Activated CD4-positive, CD25-positive, alpha-beta regulatory T cell treated with anti-CD3 and anti-CD28 coated beads, Interleukin-2, amount 50 U/mL, for 16 hours (primary cell): Measurements from ENCODE around the gene GRM3.

Source experiments
- DNase-seq: peaks from one replicate; pipeline ENCODE4 v3.0.0-alpha.2; 2020; ENCODE audit warnings: low read depth, low spot score

The GRM3 gene

GRCh38 chr7:86692755-86693154, 49.0 kb downstream of the GRM3 start:
- DNase-seq = no peak

DNA sequence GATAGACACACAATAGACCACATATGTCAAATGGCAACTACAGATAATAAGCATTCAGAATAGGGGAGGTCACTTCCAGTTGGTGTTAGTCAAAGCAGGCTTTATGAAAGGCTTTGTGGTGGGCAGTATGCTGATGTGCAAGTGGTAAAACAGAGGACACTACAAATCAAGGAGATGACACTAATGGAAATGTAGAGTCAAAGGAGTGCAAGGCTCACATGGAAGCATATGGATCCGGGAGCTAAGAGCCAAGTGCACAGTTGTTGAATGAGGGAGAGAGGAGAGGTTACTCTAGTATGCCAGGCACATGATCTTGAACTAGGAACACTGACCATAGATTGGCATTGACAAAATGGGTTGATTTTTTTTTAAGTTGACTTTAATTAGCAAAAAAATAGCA, 62.7 kb downstream of the GRM3 start:
- DNase-seq = no peak

DNA sequence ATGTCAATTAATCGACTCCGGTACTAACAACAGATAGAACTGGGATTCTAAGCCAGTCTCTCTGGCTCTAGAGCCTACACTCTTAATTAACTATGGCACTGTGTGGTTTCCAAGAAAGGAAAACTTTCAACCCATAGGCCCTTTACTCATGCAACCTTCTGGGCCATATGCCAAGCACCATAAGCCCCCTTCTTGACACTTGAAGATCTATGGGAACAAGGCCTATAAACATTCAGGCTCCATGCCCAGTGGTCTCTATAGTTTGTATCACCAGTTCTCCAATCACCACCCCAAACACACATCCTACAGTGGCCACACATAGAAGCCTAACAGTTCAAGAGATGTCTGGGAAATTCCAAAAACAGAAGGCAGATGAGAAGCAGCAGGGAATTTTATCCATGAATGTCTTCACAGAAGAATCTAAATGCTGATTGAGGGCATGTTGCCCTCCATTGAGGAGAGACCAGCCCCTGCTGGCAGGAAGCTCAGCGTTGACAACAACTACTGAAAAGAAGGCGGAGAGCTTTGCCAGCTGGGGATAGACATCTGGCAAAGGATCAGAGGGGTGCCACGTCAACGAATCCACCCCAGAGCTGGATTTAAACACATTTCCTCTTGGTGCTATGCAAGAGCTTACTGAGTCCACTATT, 64.4 kb downstream of the GRM3 start:
- no peak for DNase-seq

GRCh38 chr7:86720306-86720705, 76.6 kb downstream of the GRM3 start:
- no peak for DNase-seq

DNA sequence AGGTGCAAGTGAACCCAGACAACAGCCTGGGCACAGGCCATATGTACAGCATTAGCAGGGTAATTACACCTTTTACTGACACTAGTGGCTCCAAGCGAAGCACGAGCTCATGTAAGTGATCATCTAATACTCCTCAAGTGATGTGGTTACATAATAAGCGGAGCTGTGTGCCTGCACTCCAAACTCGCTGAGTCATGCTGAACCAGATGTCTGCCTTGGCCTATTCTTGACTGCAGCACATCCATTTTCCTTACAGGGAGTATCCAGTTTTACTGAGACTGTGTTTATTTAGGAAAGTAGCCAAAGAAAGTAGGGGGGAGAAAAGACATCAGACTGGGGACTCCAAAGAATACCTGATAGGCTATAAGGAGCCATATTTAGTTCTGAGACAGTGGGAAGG, 90.1 kb downstream of the GRM3 start:
- no peak for DNase-seq

DNA sequence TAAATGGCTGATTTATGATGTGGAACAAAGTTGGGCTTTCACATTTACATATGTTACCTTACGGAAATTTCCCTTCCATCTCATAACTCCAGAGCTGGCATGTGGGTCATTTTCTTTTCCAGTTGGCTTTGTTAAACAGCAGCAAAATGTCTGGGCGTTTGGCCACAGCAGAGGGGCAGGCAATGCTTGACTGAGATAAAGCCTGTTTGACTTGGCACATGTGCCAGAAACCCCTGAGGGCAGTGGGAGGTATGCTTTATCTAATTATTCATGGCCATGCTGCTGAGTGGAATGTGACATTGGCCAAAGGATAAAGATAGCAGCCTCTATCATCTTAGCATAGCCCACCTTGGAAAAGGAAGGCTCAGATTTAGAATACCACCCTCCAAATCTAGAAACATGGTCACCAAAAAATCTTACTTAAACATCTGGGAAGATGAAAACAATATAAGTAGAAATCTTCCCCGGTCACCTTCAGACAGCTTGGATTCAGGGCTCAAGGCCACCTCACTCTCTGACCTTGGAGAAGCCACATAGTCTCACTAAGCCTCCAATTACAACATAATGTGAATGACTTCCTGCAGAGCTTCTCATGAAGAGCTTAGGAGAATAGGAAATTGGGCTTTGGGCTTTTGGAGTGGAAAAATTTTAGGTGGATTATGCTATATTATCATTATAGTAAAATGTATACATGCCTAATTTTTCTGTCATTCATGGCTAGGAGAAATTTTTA, 101.5 kb downstream of the GRM3 start:
- no peak for DNase-seq

GRCh38 chr7:86747698-86748097, 104.0 kb downstream of the GRM3 start:
- no peak for DNase-seq

- DNase-seq = no peak
Observed at GRCh38 chr7:86748201-86748600, 104.5 kb downstream of the GRM3 start.

- DNase-seq = no peak
Observed at GRCh38 chr7:86748843-86749719, 105.4 kb downstream of the GRM3 start.

GRCh38 chr7:86749741-86750665, 106.3 kb downstream of the GRM3 start:
- no peak for DNase-seq

GRCh38 chr7:86760236-86760635, 116.5 kb downstream of the GRM3 start:
- DNase-seq = no peak

- no peak for DNase-seq
Observed at GRCh38 chr7:86762129-86762528, 118.4 kb downstream of the GRM3 start.

DNA sequence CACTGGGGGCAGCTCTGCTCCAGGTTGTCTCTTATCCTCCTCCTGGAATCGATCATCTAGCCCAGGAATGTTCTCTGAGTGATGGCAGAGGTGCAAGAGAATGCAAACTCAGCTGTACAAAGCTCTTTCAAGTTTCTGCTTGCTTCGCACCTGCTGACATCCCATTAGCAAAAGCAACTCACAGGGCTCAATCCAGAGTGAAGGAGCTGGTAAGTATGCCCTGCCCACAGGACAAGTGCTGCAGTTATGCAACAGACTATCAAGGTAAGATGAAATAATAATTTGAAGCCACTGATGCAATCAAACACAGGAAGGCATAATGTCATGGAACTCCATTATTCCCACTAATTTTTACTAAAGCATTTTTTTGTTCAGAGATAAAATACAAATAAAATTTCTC, 122.2 kb downstream of the GRM3 start:
- no peak for DNase-seq

DNA sequence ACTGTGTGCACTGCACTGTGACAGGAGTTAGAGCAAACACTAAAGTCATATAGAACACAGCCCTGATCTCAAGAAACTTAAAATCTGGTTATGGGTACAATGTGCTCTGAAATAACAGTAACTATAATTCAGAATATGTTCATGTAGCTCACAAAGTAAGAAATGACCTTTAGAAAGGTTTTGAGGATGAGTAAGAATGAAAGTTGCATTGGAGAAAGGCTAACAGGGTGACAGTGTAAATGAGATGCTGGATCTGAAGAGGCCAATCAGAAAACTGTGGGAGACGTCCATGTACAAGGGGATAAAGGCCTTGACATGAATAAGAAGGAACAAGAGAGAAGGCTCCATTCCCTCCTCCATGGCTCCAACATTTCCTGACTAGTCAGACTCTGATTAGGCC, 124.7 kb downstream of the GRM3 start:
- DNase-seq = no peak

GRCh38 chr7:86768967-86769760, 125.5 kb downstream of the GRM3 start:
- no peak for DNase-seq

- no peak for DNase-seq
Observed at GRCh38 chr7:86773309-86773708, 129.6 kb downstream of the GRM3 start.

DNA sequence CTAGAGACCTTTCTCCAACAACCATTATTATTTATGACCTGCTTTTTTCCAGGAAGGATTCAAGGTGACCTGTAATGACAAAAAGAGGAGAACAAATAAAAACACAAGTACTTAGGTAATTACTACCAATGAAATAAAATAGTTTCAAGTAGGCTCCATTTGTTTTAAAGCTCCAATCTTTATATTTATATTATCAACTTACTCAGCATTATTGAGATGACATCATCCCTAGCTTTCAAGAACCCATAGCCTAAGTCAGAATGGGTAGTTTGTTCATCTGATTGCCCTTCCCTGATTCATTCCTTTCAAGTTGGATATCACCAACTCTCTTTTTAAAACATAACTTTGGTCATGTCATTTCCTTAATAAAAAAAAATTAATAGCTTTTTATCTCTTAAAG, 131.5 kb downstream of the GRM3 start:
- no peak for DNase-seq

GRCh38 chr7:86776136-86776535, 132.4 kb downstream of the GRM3 start:
- no peak for DNase-seq

- DNase-seq = no peak
Observed at GRCh38 chr7:86778271-86778670, 134.6 kb downstream of the GRM3 start.

DNA sequence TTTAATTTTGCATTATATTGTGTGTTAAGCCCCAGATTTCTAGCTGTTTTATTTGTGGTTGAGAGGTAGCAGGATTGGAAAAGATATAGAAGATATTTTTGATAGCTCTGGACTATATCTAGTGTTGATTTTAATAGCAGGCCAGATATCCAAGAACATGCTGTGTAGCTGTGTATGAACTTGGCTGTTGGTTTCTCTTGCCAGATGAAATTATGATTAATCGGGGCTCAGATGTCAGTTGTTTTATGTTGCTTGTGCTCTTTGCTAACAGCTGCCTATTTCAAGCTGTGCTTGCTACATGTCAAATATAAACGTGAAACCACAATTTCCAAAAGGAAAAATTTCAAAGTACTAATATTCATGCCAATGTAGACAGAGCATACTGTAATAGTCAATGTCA, 141.1 kb downstream of the GRM3 start:
- DNase-seq = no peak

GRCh38 chr7:86785641-86786040, 141.9 kb downstream of the GRM3 start:
- DNase-seq = no peak
